AG09309 (cell line): ENCODE results near the gene SDF2.

ENCODE experiments used
- DNase-seq: peaks from one replicate; pipeline ENCODE4 v3.0.0-alpha.2; 2010; ENCODE audit warnings: low read depth
- H3K4me3 ChIP-seq: 2 replicates; pipeline ENCODE4 v1.5.1; 2011; ENCODE audit warnings: mild to moderate bottlenecking, low read depth, low read length, moderate library complexity; ENCODE audit not compliant: control insufficient read depth
- CTCF ChIP-seq: IDR thresholded peaks from 2 replicates; pipeline ENCODE4 v1.5.1; 2011; ENCODE audit warnings: mild to moderate bottlenecking, low read depth, low read length, inconsistent platforms; ENCODE audit not compliant: insufficient read depth, control insufficient read depth; ENCODE audit errors: missing control alignments

SDF2 gene

DNA sequence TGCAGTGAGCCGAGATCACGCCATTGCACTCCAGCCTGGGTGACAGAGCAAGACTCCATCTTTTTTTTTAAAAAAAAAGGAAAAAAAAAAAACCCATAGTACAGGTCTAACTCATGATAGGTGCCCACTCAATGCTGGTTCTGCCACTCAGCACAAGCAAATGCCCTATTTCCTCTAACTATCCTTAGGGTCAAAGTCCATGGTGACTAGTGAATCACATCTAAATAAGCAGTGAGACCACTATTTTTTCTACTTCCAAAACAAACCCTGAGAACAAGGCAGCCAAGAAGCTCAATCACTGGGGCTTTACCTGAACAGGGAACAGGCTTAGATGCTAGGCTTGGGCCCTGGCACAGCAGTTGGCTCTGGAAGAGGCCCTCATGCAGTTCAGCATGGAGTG lies 20.1 kb downstream of the SDF2 start:
- H3K4me3 ChIP-seq: no peak overlapping the region
- TF ChIP-seq CTCF: no peak
- DNase-seq: no peak

- no peak for DNase-seq
- H3K4me3 ChIP-seq: no peak overlapping the region
- no peak for TF ChIP-seq CTCF
These were observed 26.2 kb downstream of the SDF2 start for GRCh38 chr17:28635506-28635905.

DNA sequence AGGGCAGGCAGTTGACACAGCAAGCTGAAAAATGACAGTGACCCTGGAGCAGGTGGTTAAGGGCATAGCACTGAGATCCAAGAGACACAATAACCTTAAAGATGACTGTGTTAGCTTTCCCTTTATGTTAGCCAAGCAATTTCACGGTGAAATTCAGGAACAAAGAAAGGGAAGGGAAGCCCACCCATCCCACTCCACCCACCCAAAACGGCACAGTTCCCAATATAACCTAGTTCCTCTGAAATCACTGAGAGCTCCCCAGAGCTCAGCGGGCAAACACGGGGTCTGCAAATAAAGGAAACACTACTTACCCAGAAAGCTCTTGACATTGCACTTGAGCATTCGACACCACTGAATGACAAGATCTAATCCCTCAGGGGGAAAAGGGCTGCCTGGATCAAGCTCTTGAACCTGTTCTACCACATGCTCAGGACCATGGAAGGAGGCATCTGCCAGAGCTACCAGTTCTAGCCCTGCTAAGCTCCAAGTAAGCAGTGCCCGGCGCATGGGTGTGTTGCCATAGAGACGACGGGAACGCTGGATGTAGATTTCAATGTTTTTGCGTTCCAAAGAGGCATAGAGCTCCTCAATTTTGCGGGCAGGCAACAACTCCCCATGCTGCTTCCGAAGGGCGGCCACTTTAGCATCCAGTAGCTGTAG lies 27.4 kb downstream of the SDF2 start:
- no peak for TF ChIP-seq CTCF
- DNase-seq: no peak
- H3K4me3 ChIP-seq: no peak overlapping the region

- no peak for DNase-seq
- no peak overlapping the region for H3K4me3 ChIP-seq
- no peak for TF ChIP-seq CTCF
These were observed 34.9 kb downstream of the SDF2 start for GRCh38 chr17:28626818-28627217.

GRCh38 chr17:28624148-28624547 lies 37.6 kb downstream of the SDF2 start:
- no peak overlapping the region for H3K4me3 ChIP-seq
- TF ChIP-seq CTCF: no peak
- no peak for DNase-seq

- H3K4me3 ChIP-seq: no peak overlapping the region
- no peak for TF ChIP-seq CTCF
- no peak for DNase-seq
These were observed 38.0 kb downstream of the SDF2 start for GRCh38 chr17:28623696-28624095.

DNA sequence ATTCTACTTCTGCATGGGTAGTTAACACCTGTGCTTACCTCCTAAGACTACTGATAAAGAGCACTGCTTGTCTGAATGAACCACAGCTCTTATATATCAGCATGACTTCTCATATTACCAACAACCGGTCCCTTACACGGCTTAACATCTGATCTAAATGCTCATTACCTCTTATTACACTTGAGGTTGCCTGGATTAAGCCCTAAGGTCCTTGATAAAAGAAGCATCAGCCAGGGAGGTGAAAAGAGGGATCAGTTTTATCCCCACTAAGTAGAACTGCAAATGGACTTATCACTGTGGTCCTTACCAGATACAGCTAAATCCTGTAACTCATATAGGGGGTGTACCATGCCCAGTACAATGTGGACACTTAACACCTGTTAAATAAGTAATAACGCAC lies 39.5 kb downstream of the SDF2 start:
- no peak for DNase-seq
- H3K4me3 ChIP-seq: no peak overlapping the region
- no peak for TF ChIP-seq CTCF
